ENCODE results near the gene FOXO1. TPM values are rescaled to one million over a fixed set of nuclear protein-coding genes. Genes with fewer than 3 reads are reported as not detected.

Gene FOXO1
- total and polyA plus RNA-seq, 9 of the 15 experiments (the other 6 are each of a cell fraction or from before 2014, with no cell fraction given) = 0.04 to 0.73 (median 0.20) TPM

DNA sequence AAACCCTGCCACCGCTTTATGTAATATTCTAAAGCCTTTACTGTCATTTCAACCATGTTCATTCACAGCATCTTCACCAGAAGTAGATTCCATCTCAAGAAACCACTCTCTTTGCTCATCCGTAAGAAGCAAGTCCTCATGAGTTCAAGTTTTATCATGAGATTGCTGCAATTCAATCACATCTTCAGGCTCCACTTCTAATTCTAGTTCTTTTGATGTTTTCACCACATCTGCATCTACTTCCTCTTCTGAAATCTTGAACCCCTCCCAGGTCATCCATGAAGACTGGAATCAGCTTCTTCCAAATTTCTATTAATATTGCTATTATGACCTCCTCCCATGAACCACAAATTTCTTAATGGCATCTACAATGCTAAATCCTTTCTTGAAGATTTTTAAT is 83.9 kb downstream of the FOXO1 start:
- Histone ChIP-seq H3K4me3 (no peak overlapping the region), H3K4me2 (ENCODE audit: insufficient read depth, low read length) (no peak overlapping the region), H4K20me1 (replicated peaks; ENCODE audit: control insufficient read depth, insufficient read depth, low read length) (no peaks in the 10 kb centered on the region), H3K27me3 (ENCODE audit: control insufficient read depth in 2 of 2, insufficient read depth in 2 of 2, low read length in 2 of 2) (0 out of 5 replicates have a peak, but pooled peaks cover 0 to 3% of the 10 kb centered on the region in 2 experiments), H3K36me3 (ENCODE audit: control insufficient read depth, insufficient read depth, low read length) (no peaks in the 10 kb centered on the region), H3K9me1 (ENCODE audit: control insufficient read depth, insufficient read depth, low read length) (no peaks in the 10 kb centered on the region), H3K9ac (ENCODE audit: insufficient read depth in 1 of 2, low read depth in 2 of 2, low read length in 2 of 2) (no peak overlapping the region), H3K9me3 (replicated peaks; ENCODE audit: control insufficient read depth, insufficient read depth, low read depth, low read length) (no peaks in the 10 kb centered on the region), H2AFZ (ENCODE audit: low read depth, low read length) (no peak overlapping the region), H3K27ac (ENCODE audit: extremely low read depth, low read depth, low read length) (no peak overlapping the region), H3K4me1 (replicated peaks in 1 of 2; ENCODE audit: control insufficient read depth in 2 of 2, insufficient read depth in 2 of 2, low read length in 2 of 2) (no peaks in the 10 kb centered on the region), H3K79me2 (ENCODE audit: control insufficient read depth, insufficient read depth, low read length) (no peaks in the 10 kb centered on the region)
- in situ Hi-C loops (cut with MboI) = no loop called here
- no peak for TF ChIP-seq WHSC1 (IDR thresholded peaks at IDR 0.05; ENCODE audit: low read length)
- no peak for TF ChIP-seq ZKSCAN8 (CRISPR knock-in tag; IDR thresholded peaks at IDR 0.05)
- TF ChIP-seq, protein P1, sequence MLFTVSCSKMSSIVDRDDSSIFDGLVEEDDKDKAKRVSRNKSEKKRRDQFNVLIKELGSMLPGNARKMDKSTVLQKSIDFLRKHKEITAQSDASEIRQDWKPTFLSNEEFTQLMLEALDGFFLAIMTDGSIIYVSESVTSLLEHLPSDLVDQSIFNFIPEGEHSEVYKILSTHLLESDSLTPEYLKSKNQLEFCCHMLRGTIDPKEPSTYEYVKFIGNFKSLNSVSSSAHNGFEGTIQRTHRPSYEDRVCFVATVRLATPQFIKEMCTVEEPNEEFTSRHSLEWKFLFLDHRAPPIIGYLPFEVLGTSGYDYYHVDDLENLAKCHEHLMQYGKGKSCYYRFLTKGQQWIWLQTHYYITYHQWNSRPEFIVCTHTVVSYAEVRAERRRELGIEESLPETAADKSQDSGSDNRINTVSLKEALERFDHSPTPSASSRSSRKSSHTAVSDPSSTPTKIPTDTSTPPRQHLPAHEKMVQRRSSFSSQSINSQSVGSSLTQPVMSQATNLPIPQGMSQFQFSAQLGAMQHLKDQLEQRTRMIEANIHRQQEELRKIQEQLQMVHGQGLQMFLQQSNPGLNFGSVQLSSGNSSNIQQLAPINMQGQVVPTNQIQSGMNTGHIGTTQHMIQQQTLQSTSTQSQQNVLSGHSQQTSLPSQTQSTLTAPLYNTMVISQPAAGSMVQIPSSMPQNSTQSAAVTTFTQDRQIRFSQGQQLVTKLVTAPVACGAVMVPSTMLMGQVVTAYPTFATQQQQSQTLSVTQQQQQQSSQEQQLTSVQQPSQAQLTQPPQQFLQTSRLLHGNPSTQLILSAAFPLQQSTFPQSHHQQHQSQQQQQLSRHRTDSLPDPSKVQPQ (CRISPR knock-in tag; IDR thresholded peaks at IDR 0.05; ENCODE audit: borderline replicate concordance) = no peak
- TF ChIP-seq ZNF239 (CRISPR knock-in tag; IDR thresholded peaks at IDR 0.05) = no peak
- TF ChIP-seq HLTF (IDR thresholded peaks at IDR 0.05) = no peak
- FAIRE-seq = no peak
- WGBS (ENCODE audit: insufficient coverage, low coverage, missing lambda C conversion rate) = 0% methylated on average over 2 of the region's 2 CpGs
- POLR2A ChIA-PET = no interaction called here
- intact Hi-C loops (cut with micrococcal nuclease) = no loop called here
- ATAC-seq = no peak
- no TSS peak for BruUV-seq (replicated peaks)
- CTCF ChIA-PET (ENCODE audit: low intra/inter-chr PET ratio) = no interaction called here
- no peak for DNase-seq (ENCODE audit: extremely low read depth in 1 of 4, low spot score in 3 of 4)
